Suprapubic skin (tissue), 3 donors: ENCODE results near the gene DSCAML1.

Source experiments
- POLR2A ChIP-seq, 2 donors: fragments of 450-650 bp; IDR thresholded peaks; one replicate each; pipeline ENCODE4 v1.6.1; 2017; ENCODE audit warnings: antibody characterized with exemption in 2 of 2, mild to moderate bottlenecking in 2 of 2, moderate library complexity in 2 of 2
- TF ChIP-seq, protein P1 (sequence below), 2 donors: fragments of 200-600 bp in 1 of 2; fragments of 450-650 bp in 1 of 2; sonication (generic) in 1 of 2; IDR thresholded peaks; one replicate each; pipeline ENCODE4 v1.5.1; 2016 to 2019; ENCODE audit warnings: antibody characterized with exemption in 2 of 2, mild to moderate bottlenecking in 1 of 2, moderate library complexity in 1 of 2

GRCh38 chr11:117434481-117434880 is 362.5 kb downstream of the DSCAML1 start:
- TF ChIP-seq, protein P1, sequence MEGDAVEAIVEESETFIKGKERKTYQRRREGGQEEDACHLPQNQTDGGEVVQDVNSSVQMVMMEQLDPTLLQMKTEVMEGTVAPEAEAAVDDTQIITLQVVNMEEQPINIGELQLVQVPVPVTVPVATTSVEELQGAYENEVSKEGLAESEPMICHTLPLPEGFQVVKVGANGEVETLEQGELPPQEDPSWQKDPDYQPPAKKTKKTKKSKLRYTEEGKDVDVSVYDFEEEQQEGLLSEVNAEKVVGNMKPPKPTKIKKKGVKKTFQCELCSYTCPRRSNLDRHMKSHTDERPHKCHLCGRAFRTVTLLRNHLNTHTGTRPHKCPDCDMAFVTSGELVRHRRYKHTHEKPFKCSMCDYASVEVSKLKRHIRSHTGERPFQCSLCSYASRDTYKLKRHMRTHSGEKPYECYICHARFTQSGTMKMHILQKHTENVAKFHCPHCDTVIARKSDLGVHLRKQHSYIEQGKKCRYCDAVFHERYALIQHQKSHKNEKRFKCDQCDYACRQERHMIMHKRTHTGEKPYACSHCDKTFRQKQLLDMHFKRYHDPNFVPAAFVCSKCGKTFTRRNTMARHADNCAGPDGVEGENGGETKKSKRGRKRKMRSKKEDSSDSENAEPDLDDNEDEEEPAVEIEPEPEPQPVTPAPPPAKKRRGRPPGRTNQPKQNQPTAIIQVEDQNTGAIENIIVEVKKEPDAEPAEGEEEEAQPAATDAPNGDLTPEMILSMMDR (IDR thresholded peaks at IDR 0.05), result no peak
- no peak for TF ChIP-seq POLR2A (IDR thresholded peaks at IDR 0.05)
